ENCODE measurements around the gene STAT2.
"Not testable (repeated sequence)": the region's sequence is repeated elsewhere in the genome, so short reads cannot be mapped to it uniquely, and the experiment has no call there.

STAT2 gene

GRCh38 chr12:56326126-56326525, 33.8 kb downstream of the STAT2 start:
- H3F3A ChIP-seq (ENCODE audit: low read depth), result no peaks in the 10 kb centered on the region
- H3K4me2 ChIP-seq (ENCODE audit: low read depth, low read length, poor library complexity, severe bottlenecking), result no peak overlapping the region
- no peaks in the 10 kb centered on the region for H3K9me3 ChIP-seq (ENCODE audit: insufficient read depth, low read depth, low read length)
- H3K79me2 ChIP-seq (ENCODE audit: insufficient read depth, low read length), result no peaks in the 10 kb centered on the region
- no peaks in the 10 kb centered on the region for H3K4me1 ChIP-seq (ENCODE audit: insufficient read depth, low read length, poor library complexity, severe bottlenecking)
- H3K4me3 ChIP-seq (ENCODE audit: low read length, poor library complexity, severe bottlenecking), result no peak overlapping the region
- no peak overlapping the region for H3K9ac ChIP-seq (ENCODE audit: low read depth, low read length, poor library complexity, severe bottlenecking)
- H3K9me2 ChIP-seq (replicated peaks; ENCODE audit: low read depth, low read length), result no peaks in the 10 kb centered on the region
- TF ChIP-seq EZH2phosphoT487 (IDR thresholded peaks at IDR 0.05; ENCODE audit: borderline replicate concordance), result no peak
- TF ChIP-seq CTCF (conservative IDR thresholded peaks at IDR 0.05; ENCODE audit: low read length), result no peak
- H3K27me3 ChIP-seq (ENCODE audit: insufficient read depth, low read length, poor library complexity, severe bottlenecking), result no peaks in the 10 kb centered on the region
- no peak overlapping the region for H2AFZ ChIP-seq (ENCODE audit: low read length)
- no peaks in the 10 kb centered on the region; the same call in 1 of the 2 replicates for H3K36me3 ChIP-seq (ENCODE audit: insufficient read depth, low read length)
- no peaks in the 10 kb centered on the region for H4K20me1 ChIP-seq (ENCODE audit: insufficient read depth, low read length, poor library complexity, severe bottlenecking)

GRCh38 chr12:56324206-56324605, 35.7 kb downstream of the STAT2 start:
- Histone ChIP-seq H3K4me2 (ENCODE audit: low read depth, low read length, poor library complexity, severe bottlenecking) (no peak overlapping the region), H3K36me3 (ENCODE audit: insufficient read depth, low read length) (no peaks in the 10 kb centered on the region; the same call in 1 of the 2 replicates), H3F3A (ENCODE audit: low read depth) (no peaks in the 10 kb centered on the region), H3K27me3 (ENCODE audit: insufficient read depth, low read length, poor library complexity, severe bottlenecking) (no peaks in the 10 kb centered on the region), H3K79me2 (ENCODE audit: insufficient read depth, low read length) (no peaks in the 10 kb centered on the region), H3K9me3 (ENCODE audit: insufficient read depth, low read depth, low read length) (no peaks in the 10 kb centered on the region), H3K4me1 (ENCODE audit: insufficient read depth, low read length, poor library complexity, severe bottlenecking) (no peaks in the 10 kb centered on the region), H2AFZ (ENCODE audit: low read length) (no peak overlapping the region), H4K20me1 (ENCODE audit: insufficient read depth, low read length, poor library complexity, severe bottlenecking) (no peaks in the 10 kb centered on the region), H3K9ac (ENCODE audit: low read depth, low read length, poor library complexity, severe bottlenecking) (no peak overlapping the region), H3K9me2 (replicated peaks; ENCODE audit: low read depth, low read length) (no peaks in the 10 kb centered on the region), H3K4me3 (ENCODE audit: low read length, poor library complexity, severe bottlenecking) (no peak overlapping the region)
- TF ChIP-seq EZH2phosphoT487 (IDR thresholded peaks at IDR 0.05; ENCODE audit: borderline replicate concordance) (no peak), CTCF (conservative IDR thresholded peaks at IDR 0.05; ENCODE audit: low read length) (no peak)

GRCh38 chr12:56321610-56322009, 38.3 kb downstream of the STAT2 start:
- H2AFZ ChIP-seq (ENCODE audit: low read length); H3K27me3 ChIP-seq (ENCODE audit: insufficient read depth, low read length, poor library complexity, severe bottlenecking); H3F3A ChIP-seq (ENCODE audit: low read depth); H4K20me1 ChIP-seq (ENCODE audit: insufficient read depth, low read length, poor library complexity, severe bottlenecking); H3K79me2 ChIP-seq (ENCODE audit: insufficient read depth, low read length); H3K4me2 ChIP-seq (ENCODE audit: low read depth, low read length, poor library complexity, severe bottlenecking); H3K9me3 ChIP-seq (ENCODE audit: insufficient read depth, low read depth, low read length); H3K9me2 ChIP-seq (replicated peaks; ENCODE audit: low read depth, low read length); H3K36me3 ChIP-seq (ENCODE audit: insufficient read depth, low read length); H3K4me3 ChIP-seq (ENCODE audit: low read length, poor library complexity, severe bottlenecking); H3K9ac ChIP-seq (ENCODE audit: low read depth, low read length, poor library complexity, severe bottlenecking); H3K4me1 ChIP-seq (ENCODE audit: insufficient read depth, low read length, poor library complexity, severe bottlenecking): not testable (repeated sequence)

GRCh38 chr12:56321027-56321426, 38.9 kb downstream of the STAT2 start:
- no peak overlapping the region for H2AFZ ChIP-seq (ENCODE audit: low read length)
- no peaks in the 10 kb centered on the region for H3K27me3 ChIP-seq (ENCODE audit: insufficient read depth, low read length, poor library complexity, severe bottlenecking)
- H3K9me3 ChIP-seq (ENCODE audit: insufficient read depth, low read depth, low read length), result no peaks in the 10 kb centered on the region
- no peak overlapping the region for H3K4me3 ChIP-seq (ENCODE audit: low read length, poor library complexity, severe bottlenecking)
- H3F3A ChIP-seq (ENCODE audit: low read depth), result no peaks in the 10 kb centered on the region
- H3K9me2 ChIP-seq (replicated peaks; ENCODE audit: low read depth, low read length), result no peaks in the 10 kb centered on the region
- no peak overlapping the region for H3K9ac ChIP-seq (ENCODE audit: low read depth, low read length, poor library complexity, severe bottlenecking)
- no peak for TF ChIP-seq CTCF (conservative IDR thresholded peaks at IDR 0.05; ENCODE audit: low read length)
- no peaks in the 10 kb centered on the region; the same call in 1 of the 2 replicates for H3K36me3 ChIP-seq (ENCODE audit: insufficient read depth, low read length)
- H3K4me2 ChIP-seq (ENCODE audit: low read depth, low read length, poor library complexity, severe bottlenecking), result no peak overlapping the region
- H4K20me1 ChIP-seq (ENCODE audit: insufficient read depth, low read length, poor library complexity, severe bottlenecking), result no peaks in the 10 kb centered on the region
- H3K79me2 ChIP-seq (ENCODE audit: insufficient read depth, low read length), result no peaks in the 10 kb centered on the region
- H3K4me1 ChIP-seq (ENCODE audit: insufficient read depth, low read length, poor library complexity, severe bottlenecking), result no peaks in the 10 kb centered on the region

Data from Loucy (cell line).